Measurements from ENCODE around the gene RAP1GAP2. TPM values are rescaled to one million over a fixed set of nuclear protein-coding genes. Genes with fewer than 3 reads are reported as not detected.

RAP1GAP2 gene
- total and polyA plus RNA-seq, 8 donors: 11.8 to 92.4 (median 31.0) TPM

DNA sequence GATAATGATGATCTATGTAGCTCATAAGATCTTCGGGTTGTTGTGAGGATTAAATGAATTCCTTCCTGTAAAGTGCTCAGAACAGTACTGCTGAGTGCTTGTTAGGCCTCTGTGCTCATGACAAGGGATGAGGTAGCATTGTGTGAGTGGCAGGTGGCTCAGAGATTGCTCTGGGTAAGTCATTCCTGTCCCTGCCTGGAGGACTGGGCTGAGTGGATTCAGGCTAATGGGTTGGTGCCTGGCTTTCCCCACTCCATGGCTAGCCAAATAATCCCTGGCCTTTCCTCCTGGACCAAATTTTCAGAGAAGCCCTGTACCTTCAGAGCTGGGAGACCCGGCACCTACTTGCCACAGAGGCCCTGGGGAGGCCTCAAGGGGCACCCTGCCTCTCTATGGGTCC, 45.5 kb upstream of the RAP1GAP2 start:
- 51 to 89% (median 82%) methylated on average over 2 of the region's 2 CpGs for WGBS, 5 donors
- intact Hi-C loops (cut with DNase I; ENCODE audit: low total_unique reads): no loop called here
- Histone ChIP-seq H3K27me3 (peaks cover 6 to 95% (median 53%) of the 10 kb centered on the region in 3 donors), H3K36me3 (no peaks in the 10 kb centered on the region), H3K4me1 (peaks cover 9 to 22% (median 18%) of the 10 kb centered on the region in 4 donors), H3K9me3 (no peaks in the 10 kb centered on the region), H3K27ac (no peak overlapping the region), H3K4me3 (no peak overlapping the region)
- no peak for DNase-seq
- TF ChIP-seq POLR2A (IDR thresholded peaks at IDR 0.05) (no peak), POLR2AphosphoS5 (IDR thresholded peaks at IDR 0.05) (no peak), EP300 (IDR thresholded peaks at IDR 0.05) (no peak)
- TF ChIP-seq, protein P1, sequence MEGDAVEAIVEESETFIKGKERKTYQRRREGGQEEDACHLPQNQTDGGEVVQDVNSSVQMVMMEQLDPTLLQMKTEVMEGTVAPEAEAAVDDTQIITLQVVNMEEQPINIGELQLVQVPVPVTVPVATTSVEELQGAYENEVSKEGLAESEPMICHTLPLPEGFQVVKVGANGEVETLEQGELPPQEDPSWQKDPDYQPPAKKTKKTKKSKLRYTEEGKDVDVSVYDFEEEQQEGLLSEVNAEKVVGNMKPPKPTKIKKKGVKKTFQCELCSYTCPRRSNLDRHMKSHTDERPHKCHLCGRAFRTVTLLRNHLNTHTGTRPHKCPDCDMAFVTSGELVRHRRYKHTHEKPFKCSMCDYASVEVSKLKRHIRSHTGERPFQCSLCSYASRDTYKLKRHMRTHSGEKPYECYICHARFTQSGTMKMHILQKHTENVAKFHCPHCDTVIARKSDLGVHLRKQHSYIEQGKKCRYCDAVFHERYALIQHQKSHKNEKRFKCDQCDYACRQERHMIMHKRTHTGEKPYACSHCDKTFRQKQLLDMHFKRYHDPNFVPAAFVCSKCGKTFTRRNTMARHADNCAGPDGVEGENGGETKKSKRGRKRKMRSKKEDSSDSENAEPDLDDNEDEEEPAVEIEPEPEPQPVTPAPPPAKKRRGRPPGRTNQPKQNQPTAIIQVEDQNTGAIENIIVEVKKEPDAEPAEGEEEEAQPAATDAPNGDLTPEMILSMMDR (IDR thresholded peaks at IDR 0.05): no peak

DNA sequence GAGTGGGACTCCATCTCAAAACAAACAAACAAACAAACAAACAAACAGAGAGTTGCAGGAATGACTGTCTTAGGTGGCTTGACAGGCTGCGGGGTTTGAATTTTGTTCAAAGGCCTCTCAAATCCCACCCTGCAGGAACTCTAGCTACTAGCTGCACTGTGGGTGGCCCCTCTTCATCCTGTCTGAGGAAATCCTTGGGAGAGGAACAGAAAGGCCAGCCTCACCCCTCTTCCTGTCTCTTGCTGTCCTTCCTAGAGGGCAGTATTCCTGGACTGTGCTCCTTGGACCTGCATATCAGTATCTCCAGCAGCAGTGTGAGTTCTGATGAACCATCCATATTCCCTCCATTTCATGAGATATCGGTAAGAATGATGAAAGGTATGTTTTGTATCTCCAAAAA, 44.7 kb upstream of the RAP1GAP2 start:
- peaks cover 9 to 28% (median 25%) of the 10 kb centered on the region in 4 donors for H3K4me1 ChIP-seq
- no peaks in the 10 kb centered on the region for H3K36me3 ChIP-seq
- WGBS, 5 donors: 62 to 73% (median 71%) methylated on average over 2 of the region's 2 CpGs
- no peak overlapping the region for H3K4me3 ChIP-seq
- no peak for DNase-seq
- H3K27ac ChIP-seq: no peak overlapping the region
- H3K27me3 ChIP-seq: peaks cover 10 to 95% (median 58%) of the 10 kb centered on the region in 3 donors
- H3K9me3 ChIP-seq: no peaks in the 10 kb centered on the region
- intact Hi-C loops (cut with DNase I; ENCODE audit: low total_unique reads): no loop called here
- TF ChIP-seq, protein P1 (IDR thresholded peaks at IDR 0.05): no peak
- TF ChIP-seq POLR2A (IDR thresholded peaks at IDR 0.05): no peak

- 1 to 5% (median 3%) methylated on average over 25 to 46 of the region's 46 CpGs for WGBS, 5 donors
- Histone ChIP-seq H3K4me3 (peak overlapping the region; percentile 35 to 47 (median 40)), H3K36me3 (no peaks in the 10 kb centered on the region), H3K27me3 (peaks cover 3 to 84% (median 37%) of the 10 kb centered on the region in 3 donors), H3K9me3 (no peaks in the 10 kb centered on the region), H3K27ac (no peak overlapping the region), H3K4me1 (peaks cover 5 to 15% (median 14%) of the 10 kb centered on the region in 4 donors)
- intact Hi-C loops (cut with DNase I; ENCODE audit: low total_unique reads): no loop called here
- DNase-seq: peak in 1 of 2 donors; percentile 48
- TF ChIP-seq EP300 (IDR thresholded peaks at IDR 0.05) (no peak), POLR2A (IDR thresholded peaks at IDR 0.05) (no peak), POLR2AphosphoS5 (IDR thresholded peaks at IDR 0.05) (no peak)
- TF ChIP-seq, protein P1 (IDR thresholded peaks at IDR 0.05): no peak
Observed at GRCh38 chr17:2755891-2756724, 40.1 kb upstream of the RAP1GAP2 start.

DNA sequence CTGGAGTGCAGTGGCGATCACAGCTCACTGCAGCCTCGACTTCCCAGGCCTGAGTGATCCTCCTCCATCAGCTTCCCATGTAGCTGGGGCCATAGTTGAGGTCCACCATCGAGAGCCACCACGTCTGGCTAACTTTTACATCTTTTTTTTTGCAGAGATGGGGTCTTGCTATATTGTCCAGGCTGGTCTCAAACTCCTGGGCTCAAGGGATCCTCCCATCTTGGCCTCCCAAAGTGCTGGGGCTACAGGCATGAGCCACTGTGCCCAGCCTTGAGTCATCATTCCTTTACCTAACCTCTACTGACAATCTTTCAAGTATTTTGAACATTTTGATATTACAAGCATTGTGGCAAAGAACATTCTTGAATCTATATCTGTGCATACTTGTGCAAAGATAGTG, 37.4 kb upstream of the RAP1GAP2 start:
- H3K27ac ChIP-seq: no peak overlapping the region
- no peaks in the 10 kb centered on the region for H3K9me3 ChIP-seq
- intact Hi-C loops (cut with DNase I; ENCODE audit: low total_unique reads): no loop called here
- peaks cover 5 to 15% (median 14%) of the 10 kb centered on the region in 4 donors for H3K4me1 ChIP-seq
- TF ChIP-seq EP300 (IDR thresholded peaks at IDR 0.05) (no peak), POLR2AphosphoS5 (IDR thresholded peaks at IDR 0.05) (no peak), POLR2A (IDR thresholded peaks at IDR 0.05) (no peak)
- TF ChIP-seq, protein P1 (IDR thresholded peaks at IDR 0.05): no peak
- H3K4me3 ChIP-seq: no peak overlapping the region
- peaks cover 3 to 80% (median 40%) of the 10 kb centered on the region in 3 donors for H3K27me3 ChIP-seq
- DNase-seq: no peak
- WGBS, 5 donors: 67 to 76% (median 71%) methylated on average over 4 of the region's 4 CpGs
- H3K36me3 ChIP-seq: no peaks in the 10 kb centered on the region
